ENCODE results near the gene PIGR.
A peak's percentile ranks its signal among the peaks of the same experiment; 100 is the strongest.

Gene PIGR

DNA sequence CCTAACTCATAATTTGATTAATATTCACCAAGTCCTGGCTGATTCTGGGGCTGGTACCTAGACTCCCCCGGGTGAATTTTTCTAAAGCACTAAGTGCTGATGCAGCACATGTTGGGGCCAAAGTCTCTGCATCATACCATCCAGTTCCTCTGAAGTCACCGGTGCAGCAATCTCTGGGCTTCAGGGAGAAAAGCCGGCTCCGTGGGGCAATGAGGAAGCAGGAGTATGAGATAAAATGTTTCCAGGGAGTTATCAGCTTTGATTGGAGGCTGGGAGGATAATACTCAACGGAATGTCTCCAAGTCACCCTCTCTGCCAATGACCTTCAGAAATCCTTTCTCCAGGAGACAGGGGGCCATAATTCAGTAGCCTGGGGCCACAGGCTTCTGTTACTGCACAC, 22.8 kb upstream of the PIGR start:
- Mint-ChIP-seq H3K36me3 (ENCODE audit: low read depth) (no peaks in the 10 kb centered on the region), H3K4me3 (no peak overlapping the region), H3K4me1 (ENCODE audit: low read depth) (peaks cover 51% of the 10 kb centered on the region), H3K27ac (peak overlapping the region; percentile 75), H3K27me3 (peaks cover 46% of the 10 kb centered on the region), H3K9me3 (no peaks in the 10 kb centered on the region)
- intact Hi-C loops (cut with micrococcal nuclease) = no loop called here

DNA sequence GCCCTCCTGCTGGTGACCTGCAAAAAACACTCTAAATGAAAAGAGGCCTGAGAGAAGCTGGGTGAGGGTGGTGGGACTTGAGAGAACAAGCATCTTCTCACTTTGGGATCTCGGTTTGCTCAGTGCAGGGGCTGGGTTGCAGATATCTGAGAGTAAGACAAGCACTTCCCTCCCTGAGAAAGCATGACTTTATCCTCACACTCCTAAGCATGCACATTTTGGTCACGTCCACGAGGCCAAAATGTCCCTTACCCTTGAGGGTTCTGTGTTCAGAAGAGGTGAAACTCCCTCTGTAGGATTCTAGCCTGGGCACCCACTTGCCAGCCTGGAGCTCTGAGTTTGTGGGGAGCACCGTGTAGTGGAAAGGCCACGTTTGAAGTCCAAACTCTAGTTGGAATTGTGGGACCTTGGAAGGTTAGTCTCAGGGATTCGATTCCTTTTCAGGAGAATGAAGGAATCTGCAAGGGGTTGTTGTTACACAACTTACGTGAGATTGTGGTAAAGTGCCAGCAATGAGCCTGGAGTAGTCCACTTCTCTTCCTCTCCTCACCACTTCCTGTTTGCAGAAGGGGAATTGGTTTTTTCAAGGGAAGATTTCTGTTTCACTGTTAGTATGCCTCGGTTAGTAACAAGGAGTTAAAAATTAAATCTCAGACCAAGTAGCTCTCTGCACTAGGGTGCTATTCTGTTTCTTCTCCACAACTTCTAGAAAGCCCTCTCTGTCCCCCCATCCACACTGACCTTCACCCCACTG, 21.0 kb upstream of the PIGR start:
- Mint-ChIP-seq H3K36me3 (ENCODE audit: low read depth) (no peaks in the 10 kb centered on the region), H3K4me3 (peak overlapping the region; percentile 33), H3K27ac (peak overlapping the region; percentile 75), H3K27me3 (peaks cover 45% of the 10 kb centered on the region), H3K4me1 (ENCODE audit: low read depth) (peaks cover 69% of the 10 kb centered on the region), H3K9me3 (no peaks in the 10 kb centered on the region)
- intact Hi-C loops (cut with micrococcal nuclease) = no loop called here

DNA sequence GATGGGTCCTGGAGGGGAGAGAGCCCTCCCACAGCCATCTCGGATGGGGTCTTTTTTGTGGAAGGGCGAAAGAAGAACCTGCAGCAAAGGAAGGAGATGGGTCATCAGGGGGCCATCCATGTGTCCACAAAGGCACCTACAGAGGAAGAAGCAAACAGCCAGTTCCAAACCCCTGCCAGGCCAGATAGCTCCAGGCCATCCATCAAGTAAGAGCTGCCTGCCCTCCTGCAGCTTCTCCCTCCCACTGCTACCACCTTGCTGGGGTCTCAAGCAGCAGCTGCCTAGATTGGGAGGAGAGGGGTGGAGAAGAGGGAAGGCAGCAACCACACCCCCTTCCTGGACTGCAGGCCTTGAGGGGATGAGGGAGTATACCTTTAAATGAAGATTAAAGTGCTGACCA, 19.5 kb upstream of the PIGR start:
- intact Hi-C loops (cut with micrococcal nuclease) = no loop called here
- no peaks in the 10 kb centered on the region for H3K9me3 Mint-ChIP-seq
- peaks cover 76% of the 10 kb centered on the region for H3K4me1 Mint-ChIP-seq (ENCODE audit: low read depth)
- H3K36me3 Mint-ChIP-seq (ENCODE audit: low read depth) = no peaks in the 10 kb centered on the region
- no peak overlapping the region for H3K4me3 Mint-ChIP-seq
- H3K27ac Mint-ChIP-seq = no peak overlapping the region
- peaks cover 50% of the 10 kb centered on the region for H3K27me3 Mint-ChIP-seq

DNA sequence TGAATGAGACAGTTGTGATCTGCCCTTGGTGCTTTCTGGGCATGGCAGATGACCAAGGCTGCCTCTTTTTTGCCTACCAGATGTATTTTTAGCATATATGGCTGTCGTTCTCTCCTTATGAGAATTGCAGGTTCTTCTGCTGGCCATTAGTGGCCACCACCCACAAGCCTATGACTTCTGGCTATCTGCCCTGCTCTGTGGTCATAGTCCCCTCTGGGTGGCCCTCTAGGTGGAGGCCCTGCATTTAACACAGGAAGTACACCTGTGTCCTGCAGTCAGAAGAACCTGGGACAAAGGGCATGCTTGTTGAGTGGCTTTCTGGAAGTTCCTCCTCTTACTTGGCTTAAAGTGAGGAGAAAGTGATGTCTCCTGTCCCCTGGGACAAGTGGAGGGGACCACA, 17.5 kb upstream of the PIGR start:
- Mint-ChIP-seq H3K4me1 (ENCODE audit: low read depth) (peaks cover 60% of the 10 kb centered on the region), H3K27me3 (peaks cover 48% of the 10 kb centered on the region), H3K4me3 (no peak overlapping the region), H3K36me3 (ENCODE audit: low read depth) (no peaks in the 10 kb centered on the region), H3K27ac (no peak overlapping the region), H3K9me3 (no peaks in the 10 kb centered on the region)
- intact Hi-C loops (cut with micrococcal nuclease) = no loop called here

DNA sequence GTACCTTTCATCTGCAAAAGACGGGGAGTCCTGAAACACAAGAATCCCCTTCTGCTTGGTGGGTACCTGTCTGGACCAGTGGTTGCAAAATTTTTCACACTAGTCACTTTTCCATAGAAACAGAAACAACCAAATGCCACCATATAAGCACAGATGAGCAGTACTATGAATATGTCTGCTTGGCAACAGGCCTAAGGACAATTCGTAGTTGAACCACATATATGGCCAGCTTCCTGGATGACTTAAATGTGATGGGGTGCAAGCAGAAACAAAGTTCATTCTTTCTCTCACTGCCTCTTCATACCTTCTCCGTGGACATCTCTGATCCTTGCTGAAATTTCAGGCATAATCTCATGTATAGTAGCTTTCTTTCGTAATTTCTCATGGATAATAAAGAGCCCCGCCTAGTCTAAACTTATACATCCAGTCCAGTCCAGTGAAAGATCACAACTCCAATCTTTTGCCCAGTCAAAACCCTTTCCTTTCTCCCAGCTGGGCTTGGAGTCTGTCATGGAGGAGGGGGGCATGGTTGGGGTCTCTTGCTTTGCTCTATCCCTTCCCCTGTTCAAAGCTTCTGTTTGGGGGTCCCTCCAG, 16.9 kb upstream of the PIGR start:
- Mint-ChIP-seq H3K27me3 (peaks cover 51% of the 10 kb centered on the region), H3K27ac (no peak overlapping the region), H3K9me3 (no peaks in the 10 kb centered on the region), H3K36me3 (ENCODE audit: low read depth) (no peaks in the 10 kb centered on the region), H3K4me1 (ENCODE audit: low read depth) (peaks cover 54% of the 10 kb centered on the region), H3K4me3 (no peak overlapping the region)
- intact Hi-C loops (cut with micrococcal nuclease) = no loop called here

DNA sequence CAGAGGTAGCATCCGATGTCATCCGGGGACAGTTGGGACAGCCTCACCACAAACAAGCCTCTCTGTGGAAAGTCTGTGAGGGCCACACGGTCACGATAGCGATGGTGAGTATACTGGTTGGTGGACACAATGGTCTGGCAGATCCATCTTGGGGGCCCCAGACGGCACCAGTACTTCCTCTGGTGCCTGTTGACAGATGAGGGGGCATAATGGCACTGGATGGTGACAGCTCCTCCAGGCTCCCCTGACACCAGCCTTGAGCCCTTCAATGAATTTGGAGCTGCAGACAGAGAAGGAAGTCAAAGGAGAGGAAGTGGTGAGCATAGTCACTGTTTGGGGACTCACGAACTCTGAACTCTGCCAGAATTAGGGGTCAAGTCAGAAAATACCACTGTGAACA, 16.0 kb upstream of the PIGR start:
- Mint-ChIP-seq H3K36me3 (ENCODE audit: low read depth) (no peaks in the 10 kb centered on the region), H3K9me3 (no peaks in the 10 kb centered on the region), H3K27me3 (peaks cover 61% of the 10 kb centered on the region), H3K27ac (peak overlapping the region; percentile 38), H3K4me3 (peak overlapping the region; percentile 7), H3K4me1 (ENCODE audit: low read depth) (peaks cover 45% of the 10 kb centered on the region)
- intact Hi-C loops (cut with micrococcal nuclease) = no loop called here

DNA sequence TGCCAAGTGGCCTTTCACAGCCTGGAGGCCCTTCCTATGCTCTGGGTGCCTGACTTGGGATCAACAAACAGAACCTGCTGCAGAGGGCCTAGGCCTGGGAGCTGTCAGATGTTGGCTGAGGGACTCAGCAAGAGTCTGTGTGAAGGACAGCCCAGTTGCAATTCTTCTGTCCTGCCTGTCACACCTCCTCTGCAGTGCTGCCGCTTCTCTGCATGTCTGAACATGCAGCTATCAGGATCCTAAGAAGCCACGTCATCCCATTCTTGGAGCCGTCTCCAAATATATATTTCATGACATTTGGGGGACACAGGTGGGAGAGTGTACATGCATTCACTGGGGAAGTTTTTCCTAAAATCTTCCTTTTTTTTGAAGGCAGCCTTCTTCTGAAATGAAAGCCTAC, 15.4 kb upstream of the PIGR start:
- no peaks in the 10 kb centered on the region for H3K9me3 Mint-ChIP-seq
- H3K27me3 Mint-ChIP-seq = peaks cover 64% of the 10 kb centered on the region
- intact Hi-C loops (cut with micrococcal nuclease) = no loop called here
- no peak overlapping the region for H3K4me3 Mint-ChIP-seq
- H3K4me1 Mint-ChIP-seq (ENCODE audit: low read depth) = peaks cover 39% of the 10 kb centered on the region
- no peaks in the 10 kb centered on the region for H3K36me3 Mint-ChIP-seq (ENCODE audit: low read depth)
- peak overlapping the region; percentile 38 for H3K27ac Mint-ChIP-seq

DNA sequence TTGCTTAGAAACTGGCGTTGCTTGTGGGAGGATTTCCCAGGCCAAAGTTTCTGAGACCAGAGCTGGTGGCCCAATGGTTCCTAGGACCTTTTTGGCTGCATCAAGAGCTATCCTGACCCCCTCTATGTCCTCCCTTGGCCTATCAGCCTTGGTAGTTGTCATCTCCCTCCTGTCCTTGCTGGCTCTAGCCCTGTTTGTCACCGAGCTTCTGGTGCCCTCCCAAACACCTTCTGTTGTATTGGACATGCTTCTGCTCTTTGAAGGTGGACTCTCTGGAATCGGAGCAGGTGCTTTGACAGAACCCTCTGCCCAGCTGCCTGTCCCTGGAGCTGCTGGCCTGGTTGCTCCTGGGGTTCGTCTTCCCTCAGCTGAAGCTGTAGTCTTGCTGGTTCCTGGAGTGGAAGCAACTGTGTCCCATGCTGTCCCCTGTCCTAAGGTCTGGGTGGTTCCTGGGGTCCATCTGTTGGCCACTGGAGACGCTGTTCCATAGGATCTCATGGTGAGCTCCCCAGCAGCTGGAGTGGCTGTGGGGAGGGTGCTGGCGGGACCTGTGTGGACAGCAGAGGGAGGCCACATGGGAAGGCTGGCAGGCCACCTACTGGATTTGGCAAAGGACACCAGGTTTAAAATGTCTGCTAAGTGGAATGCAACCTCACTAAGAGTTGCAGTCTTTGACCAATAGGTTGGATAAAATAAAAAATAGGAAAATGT, 14.6 kb upstream of the PIGR start:
- Mint-ChIP-seq H3K4me3 (no peak overlapping the region), H3K4me1 (ENCODE audit: low read depth) (peaks cover 38% of the 10 kb centered on the region), H3K9me3 (no peaks in the 10 kb centered on the region), H3K36me3 (ENCODE audit: low read depth) (no peaks in the 10 kb centered on the region), H3K27me3 (peaks cover 68% of the 10 kb centered on the region), H3K27ac (no peak overlapping the region)
- intact Hi-C loops (cut with micrococcal nuclease) = no loop called here

DNA sequence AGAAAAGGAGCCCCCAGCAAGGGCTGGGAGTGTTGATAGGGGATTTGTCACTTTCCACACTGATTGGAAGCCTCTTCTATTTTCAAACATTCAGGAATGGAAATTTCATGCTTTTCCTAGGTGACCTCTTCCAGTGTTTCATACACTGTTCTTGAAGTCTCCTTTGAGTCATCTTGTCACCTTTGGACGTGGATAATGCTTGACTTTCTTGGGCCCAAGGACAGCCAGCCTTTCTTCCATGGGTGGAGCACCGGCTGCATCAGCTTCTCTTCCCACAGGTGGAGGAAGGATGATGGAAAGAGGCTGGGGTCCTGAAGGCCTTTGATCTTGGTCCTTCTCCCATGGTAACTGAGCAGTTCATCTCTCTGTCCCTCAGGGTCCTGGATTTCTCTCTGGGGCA, 11.9 kb upstream of the PIGR start:
- no peaks in the 10 kb centered on the region for H3K9me3 Mint-ChIP-seq
- H3K27me3 Mint-ChIP-seq = peaks cover 66% of the 10 kb centered on the region

DNA sequence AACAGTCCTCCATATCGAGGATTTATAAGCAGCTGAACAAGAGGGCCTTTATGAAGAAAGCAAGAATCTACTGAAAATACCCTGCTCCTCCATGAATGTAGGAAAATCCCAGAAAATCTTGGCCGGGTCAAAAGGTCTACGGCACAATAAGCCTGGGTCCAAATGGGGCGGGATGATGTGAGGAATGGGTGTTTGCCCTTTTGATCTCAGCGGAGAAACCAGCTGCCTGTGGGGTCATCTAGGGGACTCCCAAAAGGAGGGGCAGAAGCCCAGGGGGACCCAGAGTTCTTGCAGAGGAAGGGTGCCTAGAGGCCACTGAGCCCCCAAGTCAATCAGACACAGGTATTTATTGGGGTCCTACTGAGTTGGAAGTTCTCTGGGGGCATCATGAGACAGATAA, 11.4 kb upstream of the PIGR start:
- H3K27ac Mint-ChIP-seq = no peak overlapping the region
- intact Hi-C loops (cut with micrococcal nuclease) = no loop called here

More for the DNA sequence above, 11.9 kb upstream of the PIGR start:
- Mint-ChIP-seq H3K4me1 (ENCODE audit: low read depth) (peaks cover 48% of the 10 kb centered on the region), H3K27ac (no peak overlapping the region), H3K4me3 (no peak overlapping the region), H3K36me3 (ENCODE audit: low read depth) (no peaks in the 10 kb centered on the region)
- intact Hi-C loops (cut with micrococcal nuclease) = no loop called here

DNA sequence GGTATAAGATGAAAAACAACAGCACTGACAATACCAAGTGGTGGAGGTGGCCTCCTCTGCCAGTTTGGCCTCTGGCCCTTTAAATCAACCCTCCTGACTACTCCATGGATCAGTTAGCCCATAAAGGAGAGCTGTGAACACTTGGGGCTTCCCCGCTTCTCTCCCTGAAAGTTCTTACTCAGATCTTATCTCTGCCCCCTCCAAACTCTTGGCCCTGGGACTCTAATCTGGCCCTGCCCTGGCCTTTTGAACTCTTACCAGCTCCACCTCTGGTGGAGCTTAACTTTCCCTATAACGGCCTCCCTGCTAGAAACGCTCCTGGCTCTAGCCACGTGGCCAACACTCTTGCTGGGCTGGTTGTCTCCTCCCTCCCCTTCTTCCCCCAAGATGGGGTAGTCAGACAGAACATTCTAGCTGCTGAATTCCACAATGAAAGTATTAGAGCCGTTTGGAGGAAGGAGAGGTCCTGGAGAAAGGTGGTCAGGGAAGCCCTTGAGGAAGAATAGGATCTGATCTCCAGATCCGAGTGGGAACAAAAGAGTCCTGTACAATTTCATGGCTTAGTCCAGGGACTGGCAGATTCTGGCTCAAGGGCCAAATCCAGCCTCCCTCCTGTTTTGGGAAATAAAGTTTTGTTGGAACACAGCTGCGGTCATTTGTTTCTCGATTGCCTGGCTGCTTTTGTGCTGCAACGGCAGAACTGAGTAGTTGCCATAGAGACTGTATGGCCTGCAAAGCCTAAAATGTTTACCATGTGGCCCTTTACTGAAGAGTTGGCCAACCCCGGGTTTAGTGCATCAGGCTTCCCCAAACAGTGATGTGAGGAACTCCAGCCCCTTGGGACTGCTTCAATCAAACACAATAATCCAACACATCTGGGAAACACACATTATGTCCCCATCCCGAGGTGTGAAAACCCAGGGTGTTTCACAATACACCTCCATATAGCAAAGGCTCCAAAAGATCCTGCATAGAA, 9.5 kb upstream of the PIGR start:
- Mint-ChIP-seq H3K4me3 (no peak overlapping the region), H3K27ac (no peak overlapping the region), H3K36me3 (ENCODE audit: low read depth) (no peaks in the 10 kb centered on the region), H3K27me3 (peaks cover 61% of the 10 kb centered on the region), H3K9me3 (no peaks in the 10 kb centered on the region), H3K4me1 (ENCODE audit: low read depth) (peaks cover 42% of the 10 kb centered on the region)
- intact Hi-C loops (cut with micrococcal nuclease) = no loop called here

More for the DNA sequence above, 11.4 kb upstream of the PIGR start:
- H3K4me1 Mint-ChIP-seq (ENCODE audit: low read depth) = peaks cover 43% of the 10 kb centered on the region
- H3K27me3 Mint-ChIP-seq = peaks cover 66% of the 10 kb centered on the region
- no peak overlapping the region for H3K4me3 Mint-ChIP-seq
- H3K36me3 Mint-ChIP-seq (ENCODE audit: low read depth) = no peaks in the 10 kb centered on the region
- H3K9me3 Mint-ChIP-seq = no peaks in the 10 kb centered on the region

DNA sequence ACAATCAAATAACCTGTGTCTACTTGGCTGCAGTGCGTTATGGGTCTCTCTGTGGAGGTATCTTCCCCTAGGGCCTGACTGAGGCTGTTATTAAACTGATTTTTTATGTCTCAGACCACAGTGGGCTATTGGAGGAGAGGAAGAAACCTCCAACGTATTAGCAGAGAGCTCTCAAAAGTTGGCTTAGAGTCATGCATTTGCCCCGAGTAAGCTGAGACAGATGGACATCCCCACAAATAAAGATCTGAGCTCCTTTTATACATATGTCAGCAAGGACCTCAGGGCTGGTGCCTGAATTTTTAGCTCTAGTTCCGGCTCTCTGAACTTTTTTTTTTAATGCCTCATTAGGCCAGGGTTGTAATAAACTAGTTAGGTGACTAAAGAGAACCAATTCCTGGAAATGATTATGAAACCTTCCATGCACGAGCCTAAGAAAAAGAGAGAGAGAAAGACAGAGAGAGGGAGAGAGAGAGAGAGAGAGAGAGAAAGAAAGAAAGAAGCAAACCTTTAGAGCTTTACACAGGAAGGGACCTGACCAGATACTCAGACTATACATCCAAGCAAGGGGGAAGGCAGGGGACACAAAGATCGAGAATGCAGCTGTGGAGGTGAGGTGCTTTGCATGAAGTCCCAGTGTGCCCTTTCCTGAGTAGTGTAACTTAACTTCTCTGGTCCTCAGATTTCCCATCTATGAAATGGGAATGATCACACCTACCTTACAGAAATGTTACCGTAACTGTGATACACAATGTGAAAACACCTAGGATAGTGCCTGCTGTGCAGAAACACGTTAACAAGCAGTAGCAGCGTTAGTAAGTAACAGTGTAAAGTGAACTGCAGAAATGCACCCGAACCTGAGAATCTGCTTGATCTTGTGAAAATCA, 8.4 kb upstream of the PIGR start:
- H3K4me3 Mint-ChIP-seq = no peak overlapping the region
- H3K36me3 Mint-ChIP-seq (ENCODE audit: low read depth) = no peaks in the 10 kb centered on the region
- H3K4me1 Mint-ChIP-seq (ENCODE audit: low read depth) = peaks cover 45% of the 10 kb centered on the region
- no peak overlapping the region for H3K27ac Mint-ChIP-seq
- no peaks in the 10 kb centered on the region for H3K9me3 Mint-ChIP-seq
- intact Hi-C loops (cut with micrococcal nuclease) = no loop called here
- H3K27me3 Mint-ChIP-seq = peaks cover 50% of the 10 kb centered on the region

DNA sequence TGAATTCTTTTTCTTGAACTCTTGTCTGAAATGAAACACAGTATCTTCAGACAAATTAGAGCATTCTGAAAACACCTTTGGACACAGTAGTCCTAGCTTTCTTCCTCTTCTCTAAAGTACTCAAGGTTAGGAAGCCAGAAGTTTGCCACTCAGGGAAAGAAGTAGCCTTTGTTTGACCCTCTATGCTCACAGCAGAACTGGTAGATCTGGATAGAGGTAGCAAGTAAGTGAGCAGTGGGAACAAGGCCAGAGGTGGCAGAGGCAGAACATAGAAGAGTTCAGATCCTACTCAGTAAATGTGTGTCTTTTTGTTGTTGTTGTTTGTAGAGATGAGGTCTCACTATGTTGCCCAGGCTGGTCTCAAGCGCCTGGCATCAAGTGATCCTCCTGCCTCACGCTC, 7.4 kb upstream of the PIGR start:
- intact Hi-C loops (cut with micrococcal nuclease) = no loop called here
- H3K36me3 Mint-ChIP-seq (ENCODE audit: low read depth) = no peaks in the 10 kb centered on the region
- no peak overlapping the region for H3K4me3 Mint-ChIP-seq
- peaks cover 47% of the 10 kb centered on the region for H3K27me3 Mint-ChIP-seq
- peaks cover 56% of the 10 kb centered on the region for H3K4me1 Mint-ChIP-seq (ENCODE audit: low read depth)
- no peaks in the 10 kb centered on the region for H3K9me3 Mint-ChIP-seq
- no peak overlapping the region for H3K27ac Mint-ChIP-seq
